Mammary epithelial cell (primary cell): ENCODE results near the gene RMND1.

ENCODE experiments used
- EZH2 ChIP-seq: IDR thresholded peaks from 2 replicates; pipeline ENCODE4 v1.6.1; 2012; ENCODE audit warnings: low read length, inconsistent platforms, borderline replicate concordance
- TF ChIP-seq, protein P1 (sequence below), 2 donors: IDR thresholded peaks in 1 of 2; conservative IDR thresholded peaks in 1 of 2; 2 replicates each; pipeline ENCODE4 v1.5.1; 2011 to 2012; ENCODE audit warnings: inconsistent platforms in 2 of 2, low read length in 2 of 2, mild to moderate bottlenecking in 2 of 2, control low read depth in 1 of 2, low read depth in 1 of 2; ENCODE audit not compliant: insufficient read depth in 1 of 2; ENCODE audit errors: extremely low read depth in 1 of 2

DNA sequence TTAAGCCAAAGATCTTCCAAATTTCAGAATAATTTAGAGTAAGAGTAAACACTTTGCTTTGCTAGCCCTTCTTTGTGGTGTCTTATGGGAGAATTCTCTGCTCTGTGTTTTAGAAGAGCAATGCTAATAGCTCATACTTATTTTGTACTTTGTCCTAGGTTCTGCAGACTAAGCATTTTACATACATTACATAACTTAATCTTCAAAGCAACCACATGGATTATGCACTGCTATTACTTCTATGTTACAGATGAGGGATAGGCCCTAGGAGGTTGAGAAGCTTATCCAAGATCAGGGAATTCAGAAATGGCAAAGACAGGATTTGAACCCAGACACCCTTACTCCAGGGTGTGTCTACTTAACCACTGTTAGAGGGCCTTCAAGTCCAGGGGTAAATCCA, 32.1 kb upstream of the RMND1 start:
- TF ChIP-seq, protein P1, sequence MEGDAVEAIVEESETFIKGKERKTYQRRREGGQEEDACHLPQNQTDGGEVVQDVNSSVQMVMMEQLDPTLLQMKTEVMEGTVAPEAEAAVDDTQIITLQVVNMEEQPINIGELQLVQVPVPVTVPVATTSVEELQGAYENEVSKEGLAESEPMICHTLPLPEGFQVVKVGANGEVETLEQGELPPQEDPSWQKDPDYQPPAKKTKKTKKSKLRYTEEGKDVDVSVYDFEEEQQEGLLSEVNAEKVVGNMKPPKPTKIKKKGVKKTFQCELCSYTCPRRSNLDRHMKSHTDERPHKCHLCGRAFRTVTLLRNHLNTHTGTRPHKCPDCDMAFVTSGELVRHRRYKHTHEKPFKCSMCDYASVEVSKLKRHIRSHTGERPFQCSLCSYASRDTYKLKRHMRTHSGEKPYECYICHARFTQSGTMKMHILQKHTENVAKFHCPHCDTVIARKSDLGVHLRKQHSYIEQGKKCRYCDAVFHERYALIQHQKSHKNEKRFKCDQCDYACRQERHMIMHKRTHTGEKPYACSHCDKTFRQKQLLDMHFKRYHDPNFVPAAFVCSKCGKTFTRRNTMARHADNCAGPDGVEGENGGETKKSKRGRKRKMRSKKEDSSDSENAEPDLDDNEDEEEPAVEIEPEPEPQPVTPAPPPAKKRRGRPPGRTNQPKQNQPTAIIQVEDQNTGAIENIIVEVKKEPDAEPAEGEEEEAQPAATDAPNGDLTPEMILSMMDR (conservative IDR thresholded peaks at IDR 0.05 in 1 of 2, IDR thresholded peaks at IDR 0.05 in 1 of 2; ENCODE audit: extremely low read depth in 1 of 2, insufficient read depth in 1 of 2, low read depth in 1 of 2, low read length in 2 of 2), result no peak
- no peak for TF ChIP-seq EZH2
